ENCODE results near the gene CPVL.

GRCh38 chr7:29142021-29142727 lies 4.2 kb downstream of the CPVL start:
- no peak for TF ChIP-seq CTCF (IDR thresholded peaks at IDR 0.05; ENCODE audit: borderline replicate concordance, extremely low read depth, low read length, poor library complexity, severe bottlenecking)
- TF ChIP-seq EZH2 (IDR thresholded peaks at IDR 0.05; ENCODE audit: borderline replicate concordance, low read depth, low read length, severe bottlenecking), result no peak
